H1 (cell line): ENCODE data around the gene FLCN. TPM values are rescaled to one million over a fixed set of nuclear protein-coding genes. Genes with fewer than 3 reads are reported as not detected.

ENCODE experiments used
- CTCF ChIA-PET: fragments of 300-600 bp; sonication (Branson Sonifier 250); formaldehyde crosslinking; loops from one replicate; lab custom pipeline; 2021; ENCODE audit not compliant: partially characterized antibody; lab: Charles Lee
- POLR2A ChIA-PET: fragments of 300-600 bp; sonication (Branson Sonifier 250); formaldehyde crosslinking; loops from one replicate; lab custom pipeline; 2021; ENCODE audit warnings: inconsistent platforms; ENCODE audit not compliant: partially characterized antibody; lab: Charles Lee
- DNase-seq, 2 experiments: peaks; one replicate each; pipeline versions ENCODE4 v3.0.0 to v3.0.0-alpha.2; 2010 to 2022; ENCODE audit warnings: low spot score in 2 of 2, low read depth in 1 of 2, mixed read lengths in 1 of 2
- FAIRE-seq: peaks from 2 replicates; lab custom pipeline; 2011; peaks lifted over from hg19 to GRCh38; lab: Jason Lieb, UNC
- H2AFZ ChIP-seq: 2 replicates; pipeline ENCODE4 v1.8.1; 2012; ENCODE audit warnings: low read length, inconsistent platforms
- H2AK5ac ChIP-seq: 2 replicates; pipeline ENCODE4 v1.6.1; 2013; ENCODE audit warnings: low read depth, low read length
- H2BK120ac ChIP-seq: replicated peaks from 2 replicates; pipeline ENCODE3; 2013; ENCODE audit warnings: low read depth, low read length, inconsistent platforms
- H2BK12ac ChIP-seq: 2 replicates; pipeline ENCODE4 v1.6.1; 2013; ENCODE audit warnings: low read depth, low read length
- H2BK15ac ChIP-seq: 2 replicates; pipeline ENCODE4 v1.6.1; 2013; ENCODE audit warnings: low read length
- H2BK20ac ChIP-seq: 2 replicates; pipeline ENCODE4 v1.6.1; 2013; ENCODE audit warnings: low read length
- H2BK5ac ChIP-seq: 2 replicates; pipeline ENCODE4 v1.6.1; 2013; ENCODE audit warnings: low read depth, low read length
- H3K14ac ChIP-seq: 2 replicates; pipeline ENCODE4 v1.6.1; 2013; ENCODE audit warnings: inconsistent platforms; ENCODE audit not compliant: insufficient read length
- H3K18ac ChIP-seq: 2 replicates; pipeline ENCODE4 v1.6.1; 2013; ENCODE audit warnings: low read length; ENCODE audit errors: extremely low read depth
- H3K23ac ChIP-seq: 2 replicates; pipeline ENCODE4 v1.6.1; 2013; ENCODE audit warnings: inconsistent platforms; ENCODE audit not compliant: insufficient read length
- H3K23me2 ChIP-seq: 2 replicates; pipeline ENCODE4 v1.6.1; 2013; ENCODE audit warnings: low read depth, low read length
- H3K27ac ChIP-seq: 2 replicates; pipeline ENCODE4 v1.6.1; 2011; ENCODE audit warnings: low read depth, low read length, inconsistent platforms
- H3K27me3 ChIP-seq, 4 experiments: replicated peaks in 1 of 4; 1 replicate in 1 of 4; 2 replicates in 3 of 4; pipeline versions ENCODE4 v1.6.1 to v1.8.1; 2011 to 2013; ENCODE audit warnings: low read length in 3 of 4, mild to moderate bottlenecking in 3 of 4, inconsistent platforms in 2 of 4, mixed read lengths in 2 of 4, moderate library complexity in 1 of 4; ENCODE audit not compliant: control insufficient read depth in 3 of 4, insufficient read depth in 3 of 4; ENCODE audit errors: extremely low read depth in 1 of 4
- H3K36me3 ChIP-seq, 4 experiments: 2 replicates each; pipeline versions ENCODE4 v1.6.1 to v1.8.1; 2011 to 2013; ENCODE audit warnings: mild to moderate bottlenecking in 4 of 4, low read length in 3 of 4, moderate library complexity in 2 of 4, control low read depth in 1 of 4, inconsistent platforms in 1 of 4; ENCODE audit not compliant: insufficient read depth in 4 of 4, control insufficient read depth in 2 of 4
- H3K4ac ChIP-seq: replicated peaks from 2 replicates; pipeline ENCODE3; 2013; ENCODE audit warnings: low read length, low read depth, mixed read lengths, inconsistent platforms; ENCODE audit not compliant: insufficient read length
- H3K4me1 ChIP-seq, 4 experiments: replicated peaks in 1 of 4; 1 replicate in 1 of 4; 2 replicates in 3 of 4; pipeline versions ENCODE4 v1.6.1 to v1.8.1; 2011 to 2013; ENCODE audit warnings: low read length in 3 of 4, inconsistent platforms in 2 of 4, mixed read lengths in 1 of 4; ENCODE audit not compliant: insufficient read depth in 4 of 4, control insufficient read depth in 3 of 4
- H3K4me2 ChIP-seq, 2 experiments: 2 replicates each; pipeline versions ENCODE4 v1.6.1 to v1.8.1; 2011 to 2013; ENCODE audit warnings: low read depth in 2 of 2, low read length in 2 of 2, control low read depth in 1 of 2, inconsistent platforms in 1 of 2, mild to moderate bottlenecking in 1 of 2; ENCODE audit not compliant: insufficient read depth in 1 of 2
- H3K4me3 ChIP-seq, 4 experiments: fragments of 200-600, 300-600 bp in 1 of 4; sonication (generic), shearing (Covaris generic), sonication (Bioruptor Twin) in 1 of 4; 2 replicates each; pipeline versions ENCODE4 v1.5.1 to v1.8.1; 2011 to 2016; ENCODE audit warnings: low read length in 4 of 4, low read depth in 3 of 4, control low read depth in 2 of 4, inconsistent platforms in 2 of 4, mild to moderate bottlenecking in 2 of 4, mixed read lengths in 1 of 4, moderate library complexity in 1 of 4; ENCODE audit not compliant: insufficient read depth in 2 of 4; ENCODE audit errors: extremely low read depth in 1 of 4
- H3K56ac ChIP-seq: replicated peaks from 2 replicates; pipeline ENCODE3; 2013; ENCODE audit warnings: low read depth, mild to moderate bottlenecking, mixed read lengths, low read length, inconsistent platforms; ENCODE audit not compliant: insufficient read length
- H3K79me1 ChIP-seq: 2 replicates; pipeline ENCODE4 v1.6.1; 2013; ENCODE audit warnings: low read depth, low read length, control low read depth
- H3K79me2 ChIP-seq, 2 experiments: 2 replicates each; pipeline versions ENCODE4 v1.6.1 to v1.8.1; 2012 to 2013; ENCODE audit warnings: low read length in 2 of 2, mild to moderate bottlenecking in 2 of 2, inconsistent platforms in 1 of 2; ENCODE audit not compliant: insufficient read depth in 2 of 2, control insufficient read depth in 1 of 2
- H3K9ac ChIP-seq, 4 experiments: replicated peaks in 1 of 4; 1 replicate in 1 of 4; 2 replicates in 3 of 4; pipeline versions ENCODE4 v1.6.1 to v1.8.1; 2011 to 2013; ENCODE audit warnings: low read depth in 3 of 4, low read length in 3 of 4, control low read depth in 2 of 4, mild to moderate bottlenecking in 2 of 4, moderate library complexity in 2 of 4, inconsistent platforms in 1 of 4; ENCODE audit errors: extremely low read depth in 1 of 4
- H3K9me3 ChIP-seq, 2 experiments: 2 replicates each; pipeline versions ENCODE4 v1.6.1 to v1.8.1; 2012 to 2013; ENCODE audit warnings: mild to moderate bottlenecking in 2 of 2, moderate library complexity in 2 of 2, control low read depth in 1 of 2, inconsistent platforms in 1 of 2, low read depth in 1 of 2, low read length in 1 of 2, mixed read lengths in 1 of 2; ENCODE audit not compliant: insufficient read depth in 2 of 2
- H4K20me1 ChIP-seq, 2 experiments: replicated peaks in 1 of 2; 2 replicates each; pipeline versions ENCODE3 to v1.8.1; 2011 to 2013; ENCODE audit warnings: inconsistent platforms in 2 of 2, low read length in 2 of 2, mild to moderate bottlenecking in 1 of 2; ENCODE audit not compliant: insufficient read depth in 2 of 2, control insufficient read depth in 1 of 2
- H4K5ac ChIP-seq: 2 replicates; pipeline ENCODE4 v1.6.1; 2013; ENCODE audit warnings: low read length, low read depth, mixed read lengths, inconsistent platforms; ENCODE audit not compliant: insufficient read length
- H4K8ac ChIP-seq: 2 replicates; pipeline ENCODE4 v1.8.0; 2013; ENCODE audit warnings: mild to moderate bottlenecking, moderate library complexity, low read length, inconsistent platforms; ENCODE audit not compliant: insufficient read depth; ENCODE audit errors: extremely low read depth
- H4K91ac ChIP-seq: replicated peaks from 2 replicates; pipeline ENCODE3; 2013; ENCODE audit warnings: low read length, mixed read lengths, inconsistent platforms; ENCODE audit not compliant: insufficient read length
- CTBP2 ChIP-seq: IDR thresholded peaks from 2 replicates; pipeline ENCODE4 v1.7.0; 2011; ENCODE audit warnings: borderline replicate concordance, mild to moderate bottlenecking, moderate library complexity, mixed read lengths, low read length; ENCODE audit not compliant: insufficient read depth, insufficient read length
- EGR1 ChIP-seq: IDR thresholded peaks from 2 replicates; pipeline ENCODE4 v1.6.1; 2011; ENCODE audit warnings: low read depth, low read length, borderline replicate concordance
- TAF1 ChIP-seq: IDR thresholded peaks from 2 replicates; pipeline ENCODE4 v1.6.1; 2011; ENCODE audit warnings: mild to moderate bottlenecking, low read depth, low read length
- WGBS, 2 experiments: shearing (Covaris generic) in 1 of 2; methylation state at CpG; one replicate each; pipeline versions ENCODE4 v1.1.6 to v1.1.7; 2013 to 2015; ENCODE audit warnings: low lambda C conversion rate in 2 of 2, mixed read lengths in 2 of 2, inconsistent platforms in 1 of 2, low coverage in 1 of 2, missing lambda C conversion rate in 1 of 2; ENCODE audit not compliant: insufficient replicate concordance in 2 of 2, insufficient coverage in 1 of 2, insufficient read length in 1 of 2; ENCODE audit errors: extremely low coverage in 1 of 2, missing lambda C conversion rate in 1 of 2; 5-methylcytosine and 5-hydroxymethylcytosine counted together
- polyA plus RNA-seq, 7 experiments: library from polyadenylated mRNA; depleted of rRNA in 3 of 7; stranded (reverse) in 5 of 7; unstranded in 2 of 7; fragments of >200 nt in 5 of 7; fragments of 200-250 nt in 2 of 7; gene quantifications; 1 replicate in 5 of 7; 2 replicates in 1 of 7; 4 replicates in 1 of 7; pipeline versions ENCODE4 v1.2.1 to v1.2.3, GENCODE V29; 2011 to 2013; ENCODE audit warnings: missing spikeins in 2 of 7, mixed read lengths in 2 of 7
- total RNA-seq: library from RNA; stranded (reverse); fragmentation: NEBNext Ultra II Directional; extraction: Animal tissue kit (Norgen Biotek cat#: 25700); gene quantifications from 2 replicates; pipeline ENCODE4 v1.2.1, GENCODE V29; 2021
- TF ChIP-seq, protein P1 (sequence below): IDR thresholded peaks from 2 replicates; pipeline ENCODE4 v1.6.1; 2012; ENCODE audit warnings: low read length, inconsistent platforms
- TF ChIP-seq, protein P2 (sequence below): IDR thresholded peaks from 2 replicates; pipeline ENCODE4 v1.6.1; 2011; ENCODE audit warnings: low read depth, mild to moderate bottlenecking, low read length; ENCODE audit not compliant: insufficient read depth

Gene FLCN
- total and polyA plus RNA-seq, 2 of the 8 experiments (the other 6 are each of a cell fraction or from before 2014, with no cell fraction given) = 15.6 to 34.6 TPM

DNA sequence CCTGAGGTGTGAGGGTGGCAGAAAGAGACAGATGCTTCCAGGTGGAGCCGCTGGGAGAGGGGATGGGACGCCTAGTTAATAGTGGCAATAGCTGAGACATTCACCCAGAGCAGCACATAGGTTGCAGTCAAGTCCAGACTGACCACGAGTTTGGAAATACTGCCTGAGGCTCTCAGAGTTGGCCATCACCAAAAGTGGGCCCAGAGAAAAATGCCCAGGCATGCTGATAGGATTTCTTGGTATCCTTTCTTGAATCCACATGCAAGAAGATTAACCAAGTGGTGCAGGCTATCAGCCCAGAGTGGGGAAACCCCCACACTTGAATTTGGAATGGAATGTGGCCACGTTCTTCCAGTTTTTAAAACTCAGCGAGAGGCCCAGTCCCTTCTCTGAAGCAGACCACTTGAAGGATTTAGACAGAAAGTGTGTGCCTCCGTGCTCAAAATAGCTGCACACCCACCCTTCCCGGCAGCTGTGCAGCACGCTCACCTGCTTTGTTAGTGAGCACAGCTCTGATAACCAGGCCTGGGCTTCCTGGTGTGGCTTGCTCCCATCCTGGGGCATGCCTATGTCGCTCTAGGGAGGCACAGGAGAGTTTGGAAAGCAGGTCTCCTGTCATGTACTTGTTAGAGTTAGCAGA is 66.5 kb downstream of the FLCN start:
- no peak overlapping the region for H3K56ac ChIP-seq
- no peak for FAIRE-seq

More for the DNA sequence above, 66.5 kb downstream of the FLCN start:
- H3K27ac ChIP-seq = no peak overlapping the region
- H2AK5ac ChIP-seq = no peak overlapping the region
- H3K36me3 ChIP-seq = peaks cover 3 to 14% (median 10%) of the 10 kb centered on the region in 4 experiments; a peak in 7 of 8 replicates
- H3K27me3 ChIP-seq = no peaks in the 10 kb centered on the region; a peak in 1 of 7 replicates
- H3K18ac ChIP-seq = no peak overlapping the region
- H2AFZ ChIP-seq = no peak overlapping the region
- no peak overlapping the region for H4K91ac ChIP-seq
- H3K9ac ChIP-seq = no peak overlapping the region
- no peak overlapping the region for H3K4me3 ChIP-seq
- no peaks in the 10 kb centered on the region for H3K23me2 ChIP-seq
- peaks cover 0 to 6% of the 10 kb centered on the region in 2 experiments for H4K20me1 ChIP-seq
- no peaks in the 10 kb centered on the region for H3K4me1 ChIP-seq
- no peaks in the 10 kb centered on the region for H3K9me3 ChIP-seq
- ChIA-PET POLR2A (no interaction called here), CTCF (interaction anchor here (0.5 to 2.9 kb wide), 4 partner anchors 14 to 491 kb away, joined by 3 to 16 read pairs (median 6); no protein-coding TSS in a partner anchor)
- no peak overlapping the region for H2BK5ac ChIP-seq
- no peak overlapping the region for H4K8ac ChIP-seq
- H2BK12ac ChIP-seq = no peak overlapping the region
- H2BK20ac ChIP-seq = no peak overlapping the region
- no peak overlapping the region for H3K23ac ChIP-seq
- H3K79me2 ChIP-seq = no peaks in the 10 kb centered on the region
- no peak overlapping the region for H3K4me2 ChIP-seq
- no peak overlapping the region for H3K14ac ChIP-seq
- no peak overlapping the region for H3K4ac ChIP-seq
- no peak overlapping the region for H2BK120ac ChIP-seq
- no peaks in the 10 kb centered on the region for H3K79me1 ChIP-seq
- H2BK15ac ChIP-seq = no peak overlapping the region
- TF ChIP-seq TAF1 = no peak
- no peak for TF ChIP-seq EGR1
- TF ChIP-seq CTBP2 = no peak
- TF ChIP-seq, protein P1, sequence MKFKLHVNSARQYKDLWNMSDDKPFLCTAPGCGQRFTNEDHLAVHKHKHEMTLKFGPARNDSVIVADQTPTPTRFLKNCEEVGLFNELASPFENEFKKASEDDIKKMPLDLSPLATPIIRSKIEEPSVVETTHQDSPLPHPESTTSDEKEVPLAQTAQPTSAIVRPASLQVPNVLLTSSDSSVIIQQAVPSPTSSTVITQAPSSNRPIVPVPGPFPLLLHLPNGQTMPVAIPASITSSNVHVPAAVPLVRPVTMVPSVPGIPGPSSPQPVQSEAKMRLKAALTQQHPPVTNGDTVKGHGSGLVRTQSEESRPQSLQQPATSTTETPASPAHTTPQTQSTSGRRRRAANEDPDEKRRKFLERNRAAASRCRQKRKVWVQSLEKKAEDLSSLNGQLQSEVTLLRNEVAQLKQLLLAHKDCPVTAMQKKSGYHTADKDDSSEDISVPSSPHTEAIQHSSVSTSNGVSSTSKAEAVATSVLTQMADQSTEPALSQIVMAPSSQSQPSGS = no peak
- TF ChIP-seq, protein P2, sequence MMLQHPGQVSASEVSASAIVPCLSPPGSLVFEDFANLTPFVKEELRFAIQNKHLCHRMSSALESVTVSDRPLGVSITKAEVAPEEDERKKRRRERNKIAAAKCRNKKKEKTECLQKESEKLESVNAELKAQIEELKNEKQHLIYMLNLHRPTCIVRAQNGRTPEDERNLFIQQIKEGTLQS = no peak
- no peak overlapping the region for H4K5ac ChIP-seq
- DNase-seq = no peak
- WGBS, 2 experiments = 85% methylated on average over 9 of the region's 9 CpGs; no CpG with 5 or more reads in 1 of the 2 experiments
